ENCODE results near the gene AMMECR1L. TPM values are rescaled to one million over a fixed set of nuclear protein-coding genes. Genes with fewer than 3 reads are reported as not detected.

AMMECR1L gene
- 11.1 and 15.3 TPM in 2 replicates for total RNA-seq

DNA sequence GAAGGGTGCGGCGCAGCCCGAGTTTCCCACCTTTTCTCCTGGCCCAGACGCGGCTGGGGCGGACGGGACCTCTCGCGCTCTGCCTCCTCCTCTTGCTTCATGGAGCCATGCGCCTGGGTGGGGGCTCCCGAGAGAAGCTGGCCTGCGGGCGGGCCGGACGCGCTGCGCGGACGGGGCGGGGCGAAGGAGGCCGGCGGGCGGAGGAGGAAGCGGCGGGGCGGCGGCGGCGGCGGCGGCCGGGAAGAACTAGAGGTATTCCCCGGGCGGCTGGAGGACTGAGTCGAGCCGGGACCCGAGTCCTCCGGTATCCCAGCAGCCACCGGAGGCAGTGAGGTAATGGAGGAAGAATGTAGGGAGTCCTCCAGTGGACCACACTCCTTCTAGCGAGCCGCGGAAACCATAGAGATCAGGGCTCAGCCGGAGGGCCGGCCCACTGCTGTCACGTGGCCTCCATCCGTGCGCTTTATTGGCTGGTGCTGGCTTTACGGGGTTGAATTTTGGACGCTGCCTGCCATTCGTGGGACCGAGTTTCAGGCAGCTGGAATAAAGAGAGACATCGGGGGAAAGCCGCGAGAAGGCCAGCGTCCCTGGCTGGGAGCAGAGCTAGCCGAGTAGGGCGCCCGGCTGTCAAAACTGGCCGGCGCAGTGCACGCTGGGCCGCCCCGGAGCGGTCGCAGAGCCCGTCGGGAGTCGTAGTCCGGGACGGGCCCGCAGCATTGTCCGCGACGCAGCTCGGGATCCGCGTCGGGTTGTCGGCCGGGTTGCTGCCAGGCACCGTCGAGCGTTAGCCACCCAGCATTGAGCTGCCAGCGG lies at the start of gene AMMECR1L:
Gene AMMECR1L, minus strand, starts transcription at position 177 of the 813 bp plus-strand sequence. CDS start 11,722 bp downstream, outside the sequence.

Other genes with a start within 250 kb of the AMMECR1L start
- not detected in 2 replicates for gene GPR17, start 239.8 kb downstream of the AMMECR1L start, total RNA-seq
- 4.6 and 13.1 TPM in 2 replicates for gene LIMS2, start 210.4 kb downstream of the AMMECR1L start, total RNA-seq
- 5.4 and 8.5 TPM in 2 replicates for gene SFT2D3, start 184.5 kb downstream of the AMMECR1L start, total RNA-seq
- gene WDR33, start 74.8 kb downstream of the AMMECR1L start, total RNA-seq: 14.5 and 14.6 TPM in 2 replicates
- 12.2 and 21.3 TPM in 2 replicates for gene POLR2D, start 27.8 kb downstream of the AMMECR1L start, total RNA-seq
- gene SAP130, start 142.1 kb upstream of the AMMECR1L start, total RNA-seq: 11.2 and 18.1 TPM in 2 replicates
- gene UGGT1, start 205.2 kb upstream of the AMMECR1L start, total RNA-seq: 32.7 and 40.2 TPM in 2 replicates

All from mesangial cell (primary cell).